ENCODE data around the gene SULF2.

Gene SULF2

GRCh38 chr20:47668313-47669151, 116.7 kb downstream of the SULF2 start:
- Histone ChIP-seq H3K36me3 (no peaks in the 10 kb centered on the region), H3K4me3 (ENCODE audit: low read depth, low read length) (no peak overlapping the region), H3K9me3 (ENCODE audit: severe bottlenecking) (no peaks in the 10 kb centered on the region), H3K27ac (no peak overlapping the region), H3K27me3 (ENCODE audit: insufficient read depth, low read depth, severe bottlenecking) (no peaks in the 10 kb centered on the region)
- no peak for TF ChIP-seq CTCF (IDR thresholded peaks at IDR 0.05; ENCODE audit: low read depth, low read length)
- DNase-seq = no peak

- no peak for TF ChIP-seq CTCF (IDR thresholded peaks at IDR 0.05; ENCODE audit: low read depth, low read length)
- H3K9me3 ChIP-seq (ENCODE audit: severe bottlenecking) = no peaks in the 10 kb centered on the region
- H3K27ac ChIP-seq = no peak overlapping the region
- no peaks in the 10 kb centered on the region for H3K36me3 ChIP-seq
- no peak for DNase-seq
- no peaks in the 10 kb centered on the region for H3K27me3 ChIP-seq (ENCODE audit: insufficient read depth, low read depth, severe bottlenecking)
- H3K4me3 ChIP-seq (ENCODE audit: low read depth, low read length) = no peak overlapping the region
Observed at GRCh38 chr20:47667531-47668312, 117.6 kb downstream of the SULF2 start.

- DNase-seq = no peak
- TF ChIP-seq CTCF (IDR thresholded peaks at IDR 0.05; ENCODE audit: low read depth, low read length) = no peak
- H3K4me3 ChIP-seq (ENCODE audit: low read depth, low read length) = no peak overlapping the region
- no peaks in the 10 kb centered on the region for H3K27me3 ChIP-seq (ENCODE audit: insufficient read depth, low read depth, severe bottlenecking)
- no peaks in the 10 kb centered on the region for H3K9me3 ChIP-seq (ENCODE audit: severe bottlenecking)
- H3K36me3 ChIP-seq = no peaks in the 10 kb centered on the region
- no peak overlapping the region for H3K27ac ChIP-seq
Observed at GRCh38 chr20:47667086-47667485, 118.2 kb downstream of the SULF2 start.

- H3K4me3 ChIP-seq (ENCODE audit: low read depth, low read length) = no peak overlapping the region
- H3K9me3 ChIP-seq (ENCODE audit: severe bottlenecking) = no peaks in the 10 kb centered on the region
- no peak overlapping the region for H3K27ac ChIP-seq
- no peak for DNase-seq
- no peaks in the 10 kb centered on the region for H3K27me3 ChIP-seq (ENCODE audit: insufficient read depth, low read depth, severe bottlenecking)
- no peak for TF ChIP-seq CTCF (IDR thresholded peaks at IDR 0.05; ENCODE audit: low read depth, low read length)
- no peaks in the 10 kb centered on the region for H3K36me3 ChIP-seq
Observed at GRCh38 chr20:47666304-47666703, 119.0 kb downstream of the SULF2 start.

GRCh38 chr20:47665221-47665991, 119.9 kb downstream of the SULF2 start:
- H3K36me3 ChIP-seq = no peaks in the 10 kb centered on the region
- peak overlapping the region; percentile 25; the same call in 1 of the 2 replicates for H3K27ac ChIP-seq
- DNase-seq = peak; percentile 55
- H3K9me3 ChIP-seq (ENCODE audit: severe bottlenecking) = no peaks in the 10 kb centered on the region
- H3K27me3 ChIP-seq (ENCODE audit: insufficient read depth, low read depth, severe bottlenecking) = no peaks in the 10 kb centered on the region
- TF ChIP-seq CTCF (IDR thresholded peaks at IDR 0.05; ENCODE audit: low read depth, low read length) = no peak
- no peak overlapping the region for H3K4me3 ChIP-seq (ENCODE audit: low read depth, low read length)
